Suprapubic skin (tissue), 4 donors: ENCODE results near the gene NTRK1. TPM values are rescaled to one million over a fixed set of nuclear protein-coding genes. Genes with fewer than 3 reads are reported as not detected.

Source experiments
- DNase-seq, 2 donors: peaks; one replicate each; pipeline ENCODE4 v3.0.0-alpha.2; 2019; ENCODE audit warnings: low spot score in 2 of 2
- H3K27ac ChIP-seq: fragments of 200-600 bp; sonication (generic); one replicate; pipeline ENCODE4 v1.5.1; 2019
- H3K27me3 ChIP-seq: fragments of 200-600 bp; sonication (generic); one replicate; pipeline ENCODE4 v1.5.1; 2019
- H3K36me3 ChIP-seq: fragments of 200-600 bp; sonication (generic); one replicate; pipeline ENCODE4 v1.5.1; 2019
- H3K4me1 ChIP-seq: fragments of 200-600 bp; sonication (generic); one replicate; pipeline ENCODE4 v1.5.1; 2019
- H3K4me3 ChIP-seq: fragments of 200-600 bp; sonication (generic); one replicate; pipeline ENCODE4 v1.5.1; 2019; ENCODE audit warnings: mild to moderate bottlenecking
- H3K9me3 ChIP-seq: fragments of 200-600 bp; sonication (generic); one replicate; pipeline ENCODE4 v1.5.1; 2019
- EP300 ChIP-seq: sonication (generic); formaldehyde crosslinking; IDR thresholded peaks from one replicate; pipeline ENCODE4 v1.6.1; 2017; ENCODE audit warnings: antibody characterized with exemption
- POLR2A ChIP-seq, 2 donors: fragments of 450-650 bp; IDR thresholded peaks; one replicate each; pipeline ENCODE4 v1.6.1; 2017; ENCODE audit warnings: antibody characterized with exemption in 2 of 2, mild to moderate bottlenecking in 2 of 2, moderate library complexity in 2 of 2
- POLR2AphosphoS5 ChIP-seq, 3 donors: sonication (generic); formaldehyde crosslinking; IDR thresholded peaks; one replicate each; pipeline ENCODE4 v1.6.1; 2017; ENCODE audit warnings: antibody characterized with exemption in 3 of 3
- WGBS: methylation state at CpG from one replicate; pipeline ENCODE4 v1.1.5; 2018; 5-methylcytosine and 5-hydroxymethylcytosine counted together
- total RNA-seq, 4 donors: library from RNA; depleted of rRNA; stranded (reverse); fragments of >200 nt; gene quantifications; one replicate each; pipeline ENCODE4 v1.1.0, GENCODE V29; 2016
- TF ChIP-seq, protein P1 (sequence below), 2 donors: fragments of 200-600 bp in 1 of 2; fragments of 450-650 bp in 1 of 2; sonication (generic) in 1 of 2; IDR thresholded peaks; one replicate each; pipeline ENCODE4 v1.5.1; 2016 to 2019; ENCODE audit warnings: antibody characterized with exemption in 2 of 2, mild to moderate bottlenecking in 1 of 2, moderate library complexity in 1 of 2

Gene NTRK1
- total RNA-seq, 4 donors from 2014 or later = 0.32 TPM; not detected in 3

DNA sequence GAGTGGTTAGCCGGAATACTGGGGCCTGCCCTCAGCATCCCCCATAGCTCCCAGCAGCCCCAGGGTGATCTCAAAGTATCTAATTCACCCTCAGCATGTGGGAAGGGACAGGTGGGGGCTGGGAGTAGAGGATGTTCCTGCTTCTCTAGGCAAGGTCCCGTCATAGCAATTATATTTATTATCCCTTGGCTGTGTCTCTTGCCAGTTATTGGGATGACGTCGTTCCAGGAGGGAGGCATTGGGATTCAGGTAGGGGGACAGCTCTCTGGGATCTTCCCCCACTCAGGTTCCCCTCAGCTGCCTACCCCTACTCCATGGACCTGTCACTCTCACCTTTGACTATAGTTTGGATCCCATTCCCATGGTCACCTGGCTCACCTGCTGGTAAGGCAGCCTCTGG, 21.0 kb downstream of the NTRK1 start:
- Histone ChIP-seq H3K27ac (no peak overlapping the region), H3K4me3 (no peak overlapping the region), H3K9me3 (no peaks in the 10 kb centered on the region), H3K27me3 (peaks cover 50% of the 10 kb centered on the region), H3K36me3 (no peaks in the 10 kb centered on the region), H3K4me1 (no peaks in the 10 kb centered on the region)
- 40% methylated on average over 3 of the region's 4 CpGs for WGBS
- no peak for DNase-seq
- no peak for TF ChIP-seq POLR2A (IDR thresholded peaks at IDR 0.05)
- no peak for TF ChIP-seq EP300
- TF ChIP-seq POLR2AphosphoS5 (IDR thresholded peaks at IDR 0.05) = no peak
- TF ChIP-seq, protein P1, sequence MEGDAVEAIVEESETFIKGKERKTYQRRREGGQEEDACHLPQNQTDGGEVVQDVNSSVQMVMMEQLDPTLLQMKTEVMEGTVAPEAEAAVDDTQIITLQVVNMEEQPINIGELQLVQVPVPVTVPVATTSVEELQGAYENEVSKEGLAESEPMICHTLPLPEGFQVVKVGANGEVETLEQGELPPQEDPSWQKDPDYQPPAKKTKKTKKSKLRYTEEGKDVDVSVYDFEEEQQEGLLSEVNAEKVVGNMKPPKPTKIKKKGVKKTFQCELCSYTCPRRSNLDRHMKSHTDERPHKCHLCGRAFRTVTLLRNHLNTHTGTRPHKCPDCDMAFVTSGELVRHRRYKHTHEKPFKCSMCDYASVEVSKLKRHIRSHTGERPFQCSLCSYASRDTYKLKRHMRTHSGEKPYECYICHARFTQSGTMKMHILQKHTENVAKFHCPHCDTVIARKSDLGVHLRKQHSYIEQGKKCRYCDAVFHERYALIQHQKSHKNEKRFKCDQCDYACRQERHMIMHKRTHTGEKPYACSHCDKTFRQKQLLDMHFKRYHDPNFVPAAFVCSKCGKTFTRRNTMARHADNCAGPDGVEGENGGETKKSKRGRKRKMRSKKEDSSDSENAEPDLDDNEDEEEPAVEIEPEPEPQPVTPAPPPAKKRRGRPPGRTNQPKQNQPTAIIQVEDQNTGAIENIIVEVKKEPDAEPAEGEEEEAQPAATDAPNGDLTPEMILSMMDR (IDR thresholded peaks at IDR 0.05) = no peak

DNA sequence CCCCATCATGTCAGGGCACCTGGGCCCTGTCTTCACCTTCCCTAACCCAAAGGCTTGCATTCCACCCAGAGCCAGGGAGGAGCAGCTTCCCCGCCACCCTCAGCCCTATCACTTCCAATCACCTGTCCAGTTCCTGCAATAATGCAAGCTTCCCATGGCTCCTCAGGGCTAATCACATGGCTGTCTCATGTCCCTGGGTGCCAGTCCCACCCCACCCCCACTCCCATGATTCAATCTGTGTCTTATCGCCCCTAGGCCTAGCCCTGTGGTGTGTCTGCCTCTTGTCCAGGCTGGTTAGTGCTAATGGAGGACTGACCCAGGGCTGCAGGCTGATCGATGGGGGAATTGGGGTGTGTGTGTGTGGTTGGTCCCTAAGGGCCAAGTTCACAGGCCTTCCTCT, 21.9 kb downstream of the NTRK1 start:
- Histone ChIP-seq H3K27me3 (peaks cover 58% of the 10 kb centered on the region), H3K9me3 (no peaks in the 10 kb centered on the region), H3K4me1 (no peaks in the 10 kb centered on the region), H3K27ac (no peak overlapping the region), H3K36me3 (no peaks in the 10 kb centered on the region), H3K4me3 (no peak overlapping the region)
- 65% methylated on average over 3 of the region's 3 CpGs for WGBS
- TF ChIP-seq, protein P1 (IDR thresholded peaks at IDR 0.05) = no peak
- TF ChIP-seq POLR2AphosphoS5 (IDR thresholded peaks at IDR 0.05) (no peak), EP300 (no peak), POLR2A (IDR thresholded peaks at IDR 0.05) (no peak)
- DNase-seq = no peak

DNA sequence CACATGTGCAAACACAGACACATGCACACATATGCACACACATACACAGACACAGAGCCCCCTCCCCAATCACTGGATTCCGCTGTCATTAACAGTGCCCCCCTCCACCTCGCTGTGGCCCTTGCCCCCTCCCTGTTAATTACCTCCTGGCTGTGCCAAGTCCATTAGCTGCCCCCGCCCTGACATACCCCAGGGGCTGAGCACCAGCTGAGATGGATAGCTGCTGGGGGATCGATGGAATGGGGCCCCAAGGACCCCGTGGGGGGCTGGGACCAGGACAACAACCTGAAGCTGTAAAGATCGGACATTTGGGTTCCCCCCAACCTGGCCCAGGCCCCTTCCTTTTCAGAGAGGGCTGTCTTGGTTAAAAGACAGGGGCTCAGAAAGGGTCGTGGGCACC, 23.3 kb downstream of the NTRK1 start:
- Histone ChIP-seq H3K4me3 (no peak overlapping the region), H3K27ac (no peak overlapping the region), H3K27me3 (peaks cover 64% of the 10 kb centered on the region), H3K9me3 (no peaks in the 10 kb centered on the region), H3K36me3 (no peaks in the 10 kb centered on the region), H3K4me1 (no peaks in the 10 kb centered on the region)
- DNase-seq = no peak
- TF ChIP-seq EP300 (no peak), POLR2A (IDR thresholded peaks at IDR 0.05) (no peak), POLR2AphosphoS5 (IDR thresholded peaks at IDR 0.05) (no peak)
- TF ChIP-seq, protein P1 (IDR thresholded peaks at IDR 0.05) = no peak
- 77% methylated on average over 7 of the region's 7 CpGs for WGBS

DNA sequence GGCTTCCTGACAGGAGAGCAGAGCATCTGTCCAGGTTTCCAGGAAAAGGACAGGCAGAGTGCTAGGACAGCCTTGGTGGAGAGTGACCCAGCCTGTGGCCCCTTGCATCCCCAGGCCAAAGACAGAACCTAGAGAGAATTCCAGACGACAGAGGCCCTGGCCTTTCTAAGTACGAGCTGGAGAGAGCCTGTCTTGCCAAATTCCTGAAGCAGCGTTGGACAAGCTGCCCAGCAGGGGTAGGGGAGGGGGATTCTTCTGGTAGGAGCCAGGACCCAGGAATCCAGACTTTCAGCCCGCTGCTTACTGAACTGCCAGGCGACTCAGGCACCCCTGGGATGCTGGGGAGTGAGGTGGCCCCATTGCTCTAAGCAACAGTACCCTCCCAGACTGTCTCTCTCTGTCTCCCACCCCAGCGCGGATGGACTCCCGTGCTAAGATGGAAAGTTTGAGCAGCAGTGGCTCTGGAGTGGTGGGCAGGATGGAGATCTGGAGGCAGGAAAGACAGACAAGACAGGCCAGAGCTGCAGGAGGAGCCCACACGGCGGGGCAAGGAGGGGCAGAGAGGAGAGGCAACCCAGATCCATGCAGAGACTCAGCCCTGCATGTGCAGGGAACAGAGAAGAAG, 24.0 kb downstream of the NTRK1 start:
- WGBS = 80% methylated on average over 5 of the region's 10 CpGs
- no peak for DNase-seq

DNA sequence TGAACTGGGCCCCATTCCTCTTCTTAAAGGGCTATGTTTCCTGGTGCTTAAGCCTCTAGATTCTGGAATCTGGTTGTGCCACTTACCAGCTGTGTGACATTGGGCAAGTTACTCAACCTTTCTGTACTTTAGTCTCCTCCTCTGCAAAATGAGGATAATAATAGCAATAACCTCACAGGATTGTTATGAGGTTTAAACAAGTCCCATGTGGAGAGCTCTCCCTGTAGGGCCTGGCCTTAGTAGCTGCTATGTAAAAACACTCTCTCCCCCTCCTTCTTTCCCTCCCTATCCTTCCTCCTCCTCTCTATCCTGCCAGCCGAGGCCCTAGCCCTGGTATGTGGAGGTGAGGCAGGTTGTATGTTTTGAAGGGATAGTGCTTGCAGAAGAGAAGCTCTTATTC, 24.6 kb downstream of the NTRK1 start:
- DNase-seq = no peak
- TF ChIP-seq EP300 (no peak), POLR2AphosphoS5 (IDR thresholded peaks at IDR 0.05) (no peak), POLR2A (IDR thresholded peaks at IDR 0.05) (no peak)
- TF ChIP-seq, protein P1 (IDR thresholded peaks at IDR 0.05) = no peak
- no peak overlapping the region for H3K27ac ChIP-seq
- H3K36me3 ChIP-seq = no peaks in the 10 kb centered on the region
- no peaks in the 10 kb centered on the region for H3K9me3 ChIP-seq
- peaks cover 54% of the 10 kb centered on the region for H3K27me3 ChIP-seq
- H3K4me1 ChIP-seq = no peaks in the 10 kb centered on the region
- 42% methylated on average over 1 of the region's 1 CpG for WGBS
- no peak overlapping the region for H3K4me3 ChIP-seq

More for the DNA sequence above, 24.0 kb downstream of the NTRK1 start:
- TF ChIP-seq EP300 (no peak), POLR2AphosphoS5 (IDR thresholded peaks at IDR 0.05) (no peak), POLR2A (IDR thresholded peaks at IDR 0.05) (no peak)
- TF ChIP-seq, protein P1 (IDR thresholded peaks at IDR 0.05) = no peak
- Histone ChIP-seq H3K4me3 (no peak overlapping the region), H3K27ac (no peak overlapping the region), H3K36me3 (no peaks in the 10 kb centered on the region), H3K4me1 (no peaks in the 10 kb centered on the region), H3K9me3 (no peaks in the 10 kb centered on the region), H3K27me3 (peaks cover 58% of the 10 kb centered on the region)
